VCaP (cell line): ENCODE measurements around the gene PMM1.
"Not testable (repeated sequence)": the region's sequence is repeated elsewhere in the genome, so short reads cannot be mapped to it uniquely, and the experiment has no call there.

Experiments
- H3K27ac ChIP-seq: fragments of 450-650 bp; 2 replicates; pipeline ENCODE4 v1.5.1; 2017
- TF ChIP-seq, protein P1 (sequence below): fragments of 450-650 bp; conservative IDR thresholded peaks from 2 replicates; pipeline ENCODE4 v1.5.1; 2017; ENCODE audit warnings: mild to moderate bottlenecking, moderate library complexity

The PMM1 gene

DNA sequence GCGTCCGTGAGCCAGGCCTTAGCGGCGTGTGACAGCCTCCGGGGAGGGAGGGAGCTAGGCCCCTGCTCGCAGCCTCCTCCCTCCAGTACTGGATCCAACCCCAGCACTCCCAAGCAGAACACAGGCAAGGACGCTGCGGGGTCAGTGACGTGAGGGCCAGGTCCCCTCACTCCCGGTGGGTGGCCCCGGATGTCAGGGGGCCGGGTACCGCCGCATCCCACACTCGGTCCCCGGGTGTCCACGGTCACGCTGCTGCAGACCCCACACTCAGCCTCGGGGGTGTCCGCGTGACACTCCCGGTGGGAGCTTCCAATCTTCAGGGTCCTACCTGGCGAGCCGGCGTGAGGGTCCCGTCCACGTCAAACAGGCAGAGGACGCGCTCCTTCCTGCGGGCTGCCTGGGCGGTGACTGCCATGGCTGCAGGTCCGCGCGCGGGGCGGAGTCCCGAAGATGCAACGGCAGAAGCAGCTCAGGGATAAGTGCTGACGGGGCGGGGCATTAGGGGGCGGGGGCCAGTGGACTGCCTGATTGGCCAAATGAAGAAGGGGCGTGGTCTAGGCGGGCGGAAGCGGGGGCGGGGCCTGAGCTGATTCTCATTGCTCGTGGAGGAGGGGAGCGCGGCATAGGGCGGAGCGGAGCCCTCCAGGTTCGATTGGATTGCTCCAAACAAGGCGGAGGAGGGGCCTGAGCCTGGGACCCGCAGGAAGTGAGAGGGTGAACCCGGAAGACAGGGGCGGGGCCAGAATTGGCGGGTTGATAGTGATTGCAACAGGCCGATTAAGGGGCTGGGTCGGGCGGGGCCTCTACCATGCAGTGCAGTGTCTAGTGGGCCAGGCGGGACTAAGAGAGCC, at the start of gene PMM1:
PMM1 (minus strand) TSS at position 450 of the 851 bp plus-strand sequence; CDS start at position 415, 35 bp downstream.
- TF ChIP-seq, protein P1, sequence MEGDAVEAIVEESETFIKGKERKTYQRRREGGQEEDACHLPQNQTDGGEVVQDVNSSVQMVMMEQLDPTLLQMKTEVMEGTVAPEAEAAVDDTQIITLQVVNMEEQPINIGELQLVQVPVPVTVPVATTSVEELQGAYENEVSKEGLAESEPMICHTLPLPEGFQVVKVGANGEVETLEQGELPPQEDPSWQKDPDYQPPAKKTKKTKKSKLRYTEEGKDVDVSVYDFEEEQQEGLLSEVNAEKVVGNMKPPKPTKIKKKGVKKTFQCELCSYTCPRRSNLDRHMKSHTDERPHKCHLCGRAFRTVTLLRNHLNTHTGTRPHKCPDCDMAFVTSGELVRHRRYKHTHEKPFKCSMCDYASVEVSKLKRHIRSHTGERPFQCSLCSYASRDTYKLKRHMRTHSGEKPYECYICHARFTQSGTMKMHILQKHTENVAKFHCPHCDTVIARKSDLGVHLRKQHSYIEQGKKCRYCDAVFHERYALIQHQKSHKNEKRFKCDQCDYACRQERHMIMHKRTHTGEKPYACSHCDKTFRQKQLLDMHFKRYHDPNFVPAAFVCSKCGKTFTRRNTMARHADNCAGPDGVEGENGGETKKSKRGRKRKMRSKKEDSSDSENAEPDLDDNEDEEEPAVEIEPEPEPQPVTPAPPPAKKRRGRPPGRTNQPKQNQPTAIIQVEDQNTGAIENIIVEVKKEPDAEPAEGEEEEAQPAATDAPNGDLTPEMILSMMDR: no peak
- peak within 1 kb of the TSS; percentile 88 for H3K27ac ChIP-seq

DNA sequence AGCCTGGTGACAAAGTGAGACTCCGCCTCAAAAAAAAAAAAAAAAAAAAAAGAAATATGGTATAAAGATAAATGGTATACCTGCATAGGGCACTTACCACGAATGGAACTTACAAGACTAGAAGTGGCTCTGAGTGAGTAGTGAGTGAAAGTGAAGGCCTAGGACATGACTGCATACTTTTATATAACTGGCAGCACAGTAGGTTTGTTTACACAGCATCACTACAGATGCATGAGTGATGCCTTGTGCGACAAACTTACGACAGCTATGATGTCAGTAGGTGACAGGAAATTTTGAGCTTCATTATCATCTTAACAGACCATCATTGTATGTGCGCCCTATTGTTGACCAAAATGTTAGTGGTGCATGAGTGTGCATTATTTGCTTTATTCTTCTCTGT, 49.1 kb upstream of the PMM1 start:
- TF ChIP-seq, protein P1: no peak
- no peak overlapping the region for H3K27ac ChIP-seq

DNA sequence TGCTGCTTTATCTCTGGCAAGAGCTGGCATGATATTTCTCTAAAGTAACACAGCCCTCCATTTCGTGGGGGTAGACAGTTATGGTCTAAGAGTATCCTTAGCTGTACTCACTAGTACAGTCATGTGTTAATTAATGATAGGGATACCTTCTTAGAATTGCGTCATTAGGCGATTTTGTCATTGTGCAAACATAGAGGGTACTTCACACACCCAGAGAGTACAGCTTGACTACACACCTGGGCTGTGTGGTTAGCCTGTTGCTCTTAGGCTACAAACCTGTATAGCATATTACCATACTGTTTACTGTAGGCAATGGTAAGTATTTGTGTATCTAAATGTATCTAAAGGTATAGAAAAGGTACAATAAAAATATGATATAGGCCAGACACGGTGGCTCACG, 48.5 kb upstream of the PMM1 start:
- H3K27ac ChIP-seq: no peak overlapping the region
- TF ChIP-seq, protein P1: no peak

DNA sequence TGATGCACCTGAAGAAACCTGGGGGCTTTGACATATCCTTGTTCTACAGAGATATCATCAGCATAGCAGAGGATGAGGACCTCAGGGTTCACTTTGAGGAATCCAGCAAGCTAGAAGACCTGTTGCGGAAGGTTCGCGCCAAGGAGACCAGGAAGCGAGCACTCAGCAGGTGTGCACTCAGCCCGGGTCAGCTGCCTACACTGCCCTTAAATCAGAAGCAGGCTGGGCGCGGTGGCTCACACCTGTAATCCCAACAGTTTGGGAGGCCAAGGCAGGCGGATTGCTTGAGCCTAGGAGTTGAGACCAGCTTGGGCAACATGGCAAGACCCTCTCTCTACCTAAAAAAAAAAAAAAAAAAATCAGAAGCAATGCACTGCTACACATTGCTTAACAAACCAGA, 48.0 kb upstream of the PMM1 start:
- H3K27ac ChIP-seq: not testable (repeated sequence)

DNA sequence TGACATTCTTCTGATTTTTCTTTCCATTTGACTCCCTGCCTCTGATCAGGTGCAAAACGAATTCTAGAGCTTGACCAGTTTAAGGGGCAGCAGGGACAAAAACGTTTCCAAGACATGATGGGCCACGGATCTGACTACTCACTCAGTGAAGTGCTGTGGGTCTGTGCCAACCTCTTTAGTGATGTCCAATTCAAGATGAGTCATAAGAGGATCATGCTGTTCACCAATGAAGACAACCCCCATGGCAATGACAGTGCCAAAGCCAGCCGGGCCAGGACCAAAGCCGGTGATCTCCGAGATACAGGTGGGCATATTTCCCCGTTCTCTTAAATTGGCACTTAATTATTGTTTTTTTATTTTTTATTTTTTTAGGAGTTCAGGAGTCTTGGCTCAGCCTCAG, 46.8 kb upstream of the PMM1 start:
- no peak overlapping the region for H3K27ac ChIP-seq
- TF ChIP-seq, protein P1: no peak

DNA sequence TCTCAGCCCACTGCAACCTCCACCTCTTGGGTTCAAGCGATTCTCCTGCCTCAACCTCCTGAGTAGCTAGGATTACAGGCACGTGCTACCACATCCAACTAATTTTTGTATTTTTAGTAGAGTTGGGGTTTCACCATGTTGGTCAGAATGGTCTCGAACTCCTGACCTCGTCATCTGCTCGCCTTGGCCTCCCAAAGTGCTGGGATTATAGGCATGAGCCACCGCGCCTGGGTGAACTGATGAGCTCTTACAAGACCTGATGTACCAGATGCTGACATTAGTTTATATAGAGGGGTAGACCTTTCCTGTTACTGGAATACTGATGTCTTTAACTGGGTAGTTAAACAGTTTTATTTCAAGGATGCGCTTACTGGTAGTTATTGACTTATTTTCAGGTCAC, 45.0 kb upstream of the PMM1 start:
- not testable (repeated sequence) for H3K27ac ChIP-seq

DNA sequence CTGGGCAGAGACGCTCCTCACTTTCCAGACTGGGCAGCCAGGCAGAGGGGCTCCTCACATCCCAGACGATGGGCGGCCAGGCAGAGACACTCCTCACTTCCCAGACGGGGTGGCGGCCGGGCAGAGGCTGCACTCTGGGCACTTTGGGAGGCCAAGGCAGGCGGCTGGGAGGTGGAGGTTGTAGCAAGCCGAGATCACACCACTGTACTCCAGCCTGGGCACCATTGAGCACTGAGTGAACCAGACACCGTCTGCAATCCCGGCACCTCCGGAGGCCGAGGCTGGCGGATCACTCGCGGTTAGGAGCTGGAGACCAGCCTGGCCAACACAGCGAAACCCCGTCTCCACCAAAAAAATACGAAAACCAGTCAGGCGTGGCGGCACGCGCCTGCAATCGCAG, 42.0 kb upstream of the PMM1 start:
- H3K27ac ChIP-seq: not testable (repeated sequence)

DNA sequence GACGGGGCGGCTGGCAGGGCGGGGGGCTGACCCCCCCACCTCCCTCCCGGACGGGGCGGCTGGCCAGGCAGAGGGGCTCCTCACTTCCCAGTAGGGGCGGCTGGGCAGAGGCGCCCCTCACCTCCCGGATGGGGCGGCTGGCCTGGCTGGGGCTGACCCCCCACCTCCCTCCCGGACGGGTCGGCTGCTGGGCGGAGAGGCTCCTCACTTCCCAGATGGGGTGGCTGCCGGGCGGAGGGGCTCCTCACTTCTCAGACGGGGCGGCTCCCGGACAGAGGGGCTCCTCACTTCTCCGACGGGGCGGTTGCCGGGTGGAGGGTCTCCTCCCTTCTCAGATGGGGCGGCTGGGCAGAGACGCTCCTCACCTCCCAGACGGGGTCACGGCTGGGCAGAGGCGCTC, 41.5 kb upstream of the PMM1 start:
- H3K27ac ChIP-seq: not testable (repeated sequence)

DNA sequence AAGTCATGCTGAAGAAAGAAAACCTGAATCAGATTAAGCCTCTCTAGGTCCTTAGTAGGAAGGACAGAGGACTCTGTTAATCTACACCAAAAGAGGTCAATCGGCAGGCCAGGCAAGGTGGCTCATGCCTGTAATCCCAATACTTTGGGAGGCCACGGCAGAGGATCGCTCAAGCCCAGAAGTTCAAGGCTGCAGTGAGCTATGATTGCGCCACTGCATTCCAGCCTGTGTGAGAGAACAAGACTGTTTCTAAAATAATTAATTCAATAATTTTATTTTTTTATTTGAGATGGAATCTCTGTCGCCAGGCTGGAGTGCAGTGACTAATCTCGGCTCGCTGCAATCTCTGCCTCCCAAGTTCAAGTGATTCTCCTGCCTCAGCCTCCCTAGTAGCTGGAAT, 35.9 kb upstream of the PMM1 start:
- TF ChIP-seq, protein P1: no peak
- no peak overlapping the region for H3K27ac ChIP-seq

DNA sequence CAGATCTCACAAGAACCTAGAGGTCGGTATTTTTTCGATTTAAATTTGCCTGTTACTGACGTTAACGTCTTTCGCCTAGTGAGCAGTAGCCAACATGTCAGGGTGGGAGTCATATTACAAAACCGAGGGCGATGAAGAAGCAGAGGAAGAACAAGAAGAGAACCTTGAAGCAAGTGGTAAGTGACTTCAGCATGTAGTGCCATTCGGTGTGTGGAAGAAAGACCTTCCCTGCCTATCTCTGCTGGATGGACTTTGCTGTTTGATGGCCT, 32.2 kb upstream of the PMM1 start:
- peak overlapping the region; percentile 96 for H3K27ac ChIP-seq

More for the DNA sequence above, 32.2 kb upstream of the PMM1 start:
- TF ChIP-seq, protein P1: no peak
